ENCODE measurements around the gene CRHR1.
"Not testable (repeated sequence)": the region's sequence is repeated elsewhere in the genome, so short reads cannot be mapped to it uniquely, and the experiment has no call there.

CRHR1 gene

GRCh38 chr17:45847101-45847500, 63.0 kb downstream of the CRHR1 start:
- no peak for DNase-seq

DNA sequence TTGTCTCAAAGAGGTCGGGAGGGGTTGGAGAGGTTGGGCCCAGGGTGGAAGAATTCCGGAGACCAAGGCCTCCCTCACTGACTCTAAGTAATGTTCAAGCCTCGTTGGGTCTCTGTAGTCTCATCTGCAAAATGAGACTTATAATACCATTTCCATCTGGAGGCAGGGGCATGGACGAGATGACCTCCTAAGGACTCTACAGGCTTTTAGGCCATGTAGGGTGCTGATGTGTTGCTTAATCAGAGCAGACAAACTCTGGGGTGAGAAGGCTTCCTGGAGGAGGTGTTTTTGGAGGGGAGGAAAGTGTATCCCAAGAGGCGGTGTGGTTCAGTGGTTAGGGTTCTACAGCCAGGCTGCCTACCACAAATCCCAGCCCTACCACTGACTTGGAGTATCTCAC, 63.6 kb downstream of the CRHR1 start:
- no peak for DNase-seq

DNA sequence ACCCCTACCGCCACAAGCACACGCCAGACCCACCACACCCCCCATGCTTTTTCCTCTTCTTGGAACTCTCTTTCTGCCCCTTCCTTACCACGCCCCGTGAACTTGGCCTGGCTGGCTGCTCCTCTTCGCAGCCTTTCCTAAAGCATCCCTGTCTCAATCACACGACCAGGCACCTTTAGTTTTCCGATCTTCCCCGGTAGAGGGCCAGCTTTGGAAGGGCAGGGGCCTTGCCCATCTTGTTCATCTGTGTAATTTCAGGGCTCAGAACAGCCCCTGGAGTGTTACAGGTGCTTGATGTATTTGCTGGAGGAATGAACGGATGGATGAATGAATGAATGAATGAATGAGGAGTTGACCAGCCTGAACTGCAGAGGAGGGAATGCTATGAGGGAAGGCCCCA, 64.3 kb downstream of the CRHR1 start:
- DNase-seq, result no peak

- DNase-seq, result no peak
These were observed 64.9 kb downstream of the CRHR1 start for GRCh38 chr17:45848868-45849535.

DNA sequence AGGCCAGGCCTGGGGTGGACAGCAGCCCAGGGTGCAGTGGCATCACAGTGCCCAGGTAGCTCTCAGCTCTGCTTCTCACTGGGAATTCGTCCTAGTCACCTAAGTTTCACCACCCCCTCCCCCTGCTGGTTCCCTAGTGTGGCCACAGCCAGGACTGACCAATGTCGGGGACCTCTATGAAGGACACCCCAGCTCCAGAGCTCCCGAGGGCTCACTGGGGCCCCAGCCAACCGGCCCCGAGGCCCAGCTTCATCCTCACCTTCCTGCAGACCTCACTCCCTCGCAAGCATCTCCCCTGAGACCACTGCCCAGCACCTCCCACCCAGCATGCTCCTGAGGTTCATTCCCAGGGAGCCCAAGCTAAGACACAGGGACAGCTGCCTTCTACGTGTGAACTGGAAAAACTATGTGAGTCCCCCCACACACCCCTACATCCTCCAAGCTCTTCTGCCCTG, 65.4 kb downstream of the CRHR1 start:
- no peak for DNase-seq

DNA sequence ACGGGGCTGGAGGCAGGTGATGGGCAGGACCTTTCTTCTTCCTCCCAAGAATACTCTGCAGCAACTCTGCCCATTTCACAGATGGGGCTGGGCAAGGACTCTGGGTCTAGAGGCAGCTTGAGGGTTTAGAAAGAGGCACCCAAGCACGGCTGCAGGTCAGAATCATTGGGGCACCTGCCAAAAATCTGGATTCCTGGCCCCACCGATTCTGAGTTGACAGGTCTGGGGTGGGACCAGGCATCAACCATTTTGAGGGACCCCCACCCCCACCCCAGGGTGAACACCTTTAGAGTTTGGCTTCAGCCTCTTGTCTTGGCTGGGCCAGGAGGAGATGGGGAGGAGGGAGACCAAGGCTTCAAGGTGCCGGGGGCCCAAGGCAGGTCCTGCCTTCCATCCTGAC, 65.9 kb downstream of the CRHR1 start:
- no peak for DNase-seq

GRCh38 chr17:45850468-45850867, 66.3 kb downstream of the CRHR1 start:
- DNase-seq, result no peak

GRCh38 chr17:45851022-45851421, 66.9 kb downstream of the CRHR1 start:
- no peak for DNase-seq

DNA sequence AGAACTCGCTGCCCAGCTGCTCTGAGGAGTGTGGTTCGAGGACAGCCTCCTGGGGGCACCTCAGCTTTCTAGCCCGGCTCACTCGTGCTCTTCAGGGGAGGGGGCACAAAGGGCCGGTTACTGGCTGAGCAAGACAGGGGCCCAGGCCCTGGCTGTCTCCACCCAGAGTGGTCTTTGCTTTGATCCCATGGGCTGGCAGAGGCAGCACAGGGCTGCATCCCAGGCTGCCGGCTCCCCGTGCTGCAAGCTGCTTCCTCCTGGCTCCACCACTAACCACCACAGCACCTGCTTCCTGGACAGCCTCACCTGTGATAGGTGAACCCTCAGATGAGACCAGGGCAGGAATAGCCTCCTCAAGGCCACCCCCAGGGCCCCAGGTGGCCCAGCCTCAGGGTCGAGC, 67.3 kb downstream of the CRHR1 start:
- no peak for DNase-seq

GRCh38 chr17:45851873-45852272, 67.8 kb downstream of the CRHR1 start:
- DNase-seq, result no peak

DNA sequence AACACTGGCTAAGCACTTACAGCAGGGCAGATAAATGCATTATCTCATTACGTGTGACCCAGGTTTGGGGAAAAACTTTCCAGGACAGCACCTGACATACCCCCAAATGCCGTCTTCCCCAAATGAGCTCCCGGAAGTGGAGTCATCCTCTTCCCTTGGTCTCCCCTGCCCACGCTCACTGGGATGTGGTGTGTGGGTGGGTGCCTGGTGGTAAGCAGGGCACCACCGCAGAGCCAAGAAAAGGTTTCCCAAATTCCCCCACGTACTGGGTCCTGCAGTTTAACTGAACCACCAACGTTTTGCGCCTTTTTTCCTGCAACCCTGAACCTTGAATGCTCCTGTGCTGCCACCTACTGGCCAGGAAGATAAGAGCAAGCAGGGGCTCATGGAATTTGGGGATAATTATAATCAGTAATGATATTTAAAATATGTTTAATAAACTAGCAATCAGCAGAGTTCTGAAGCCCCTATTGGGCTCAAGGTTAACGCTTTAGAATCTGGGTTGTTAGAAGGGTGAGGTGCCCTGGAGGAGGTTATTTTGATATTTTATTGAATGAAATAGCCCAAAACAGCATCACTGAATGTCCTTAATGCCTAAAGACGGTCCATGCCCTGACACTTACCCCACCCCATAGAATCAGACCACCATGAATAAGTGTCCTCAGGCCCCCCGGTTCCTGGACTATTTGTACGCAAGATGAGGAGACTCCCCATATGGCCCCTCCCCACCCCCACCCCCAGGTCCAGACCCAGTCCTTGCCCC, 68.6 kb downstream of the CRHR1 start:
- DNase-seq, result peak; percentile 78

- no peak for DNase-seq
These were observed 70.1 kb downstream of the CRHR1 start for GRCh38 chr17:45854209-45854608.

DNA sequence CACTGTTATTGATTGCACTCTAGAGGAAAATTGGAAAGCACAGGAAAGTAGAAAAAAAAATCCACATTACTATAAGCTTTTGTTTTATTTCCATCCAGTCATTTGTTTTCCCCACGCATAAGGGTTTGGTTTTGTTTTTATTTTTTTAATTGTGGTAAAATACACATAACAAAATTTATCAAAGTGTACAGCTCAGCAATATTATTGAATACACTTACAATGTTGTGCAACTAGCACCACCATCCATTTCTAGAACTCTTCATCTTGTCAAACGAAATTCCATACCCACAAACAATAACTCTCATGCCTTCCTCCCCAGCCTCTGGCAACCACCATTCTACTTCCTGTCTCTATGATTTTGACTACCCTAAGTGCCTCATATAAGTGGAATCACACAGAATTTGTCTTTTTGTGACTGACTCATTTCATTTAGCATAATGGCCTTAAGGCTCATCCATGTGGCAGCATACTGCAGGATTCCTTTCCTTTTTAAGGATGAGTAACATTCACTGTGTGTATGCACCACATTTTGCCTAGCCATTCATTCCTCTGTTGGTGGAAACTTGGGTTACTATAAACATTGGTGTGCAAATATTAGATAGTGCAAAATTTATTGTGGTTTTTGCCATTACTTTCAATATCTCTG, 71.7 kb downstream of the CRHR1 start:
- DNase-seq, result no peak

GRCh38 chr17:45857977-45858708, 74.0 kb downstream of the CRHR1 start:
- no peak for DNase-seq

DNA sequence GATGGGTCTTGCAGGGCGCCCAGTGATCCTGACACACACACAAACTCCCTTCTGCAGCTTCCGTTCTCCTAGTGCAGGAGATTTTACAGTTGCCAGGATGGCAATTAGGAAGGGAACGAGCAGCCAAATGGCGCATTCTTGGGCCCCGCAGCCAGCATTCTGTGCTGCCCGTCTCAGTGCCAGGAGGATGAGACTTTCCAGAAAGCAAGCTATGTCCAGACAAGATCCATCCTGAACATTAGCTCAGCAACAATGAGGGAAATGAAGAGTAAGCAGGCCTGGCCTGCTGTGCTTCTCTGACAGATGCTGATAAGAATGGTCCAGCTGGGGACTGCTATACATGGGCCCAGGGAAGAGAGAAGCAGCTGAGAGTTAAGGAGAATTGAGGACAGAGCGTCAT, 77.0 kb downstream of the CRHR1 start:
- DNase-seq, result no peak

DNA sequence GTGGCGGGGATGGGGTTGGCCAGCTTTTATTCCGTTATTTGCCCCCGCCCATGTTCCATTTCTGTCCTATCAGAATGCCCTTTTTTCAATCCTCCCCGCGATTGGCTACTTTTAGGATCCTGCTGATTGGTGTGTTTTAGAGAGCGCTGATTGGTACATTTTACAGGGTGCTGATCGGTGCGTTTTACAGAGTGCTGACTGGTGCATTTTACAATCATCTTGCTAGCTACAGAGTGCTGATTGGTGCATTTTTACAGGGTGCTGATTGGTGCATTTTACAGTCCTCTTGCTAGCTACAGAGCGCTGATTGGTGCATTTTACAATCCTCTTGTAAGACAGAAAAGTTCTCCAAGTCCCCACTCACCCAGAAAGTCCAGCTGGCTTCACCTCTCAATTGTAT, 78.0 kb downstream of the CRHR1 start:
- DNase-seq, result not testable (repeated sequence)

GRCh38 chr17:45863857-45864654, 79.9 kb downstream of the CRHR1 start:
- DNase-seq, result no peak

DNA sequence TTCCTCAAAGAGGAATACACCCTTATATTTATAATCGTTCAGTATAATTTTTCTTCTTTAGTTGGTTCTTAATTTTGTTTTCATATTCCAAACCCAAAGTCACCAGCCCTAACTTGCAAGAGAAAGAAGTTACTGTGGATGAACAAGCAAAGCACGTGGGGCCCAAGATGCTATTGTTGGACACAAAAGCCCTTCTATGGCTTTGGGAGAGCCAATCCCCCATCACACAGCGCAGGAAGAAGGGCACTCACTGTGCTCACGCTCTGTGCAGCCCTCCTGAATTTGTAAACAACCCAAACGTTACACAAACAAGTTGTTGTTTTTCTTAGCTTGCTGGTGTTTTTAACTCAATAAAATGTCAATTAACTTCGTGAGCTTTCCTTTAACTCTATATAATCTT, 83.1 kb downstream of the CRHR1 start:
- DNase-seq, result no peak

GRCh38 chr17:45867702-45868101, 83.6 kb downstream of the CRHR1 start:
- DNase-seq, result no peak

DNA sequence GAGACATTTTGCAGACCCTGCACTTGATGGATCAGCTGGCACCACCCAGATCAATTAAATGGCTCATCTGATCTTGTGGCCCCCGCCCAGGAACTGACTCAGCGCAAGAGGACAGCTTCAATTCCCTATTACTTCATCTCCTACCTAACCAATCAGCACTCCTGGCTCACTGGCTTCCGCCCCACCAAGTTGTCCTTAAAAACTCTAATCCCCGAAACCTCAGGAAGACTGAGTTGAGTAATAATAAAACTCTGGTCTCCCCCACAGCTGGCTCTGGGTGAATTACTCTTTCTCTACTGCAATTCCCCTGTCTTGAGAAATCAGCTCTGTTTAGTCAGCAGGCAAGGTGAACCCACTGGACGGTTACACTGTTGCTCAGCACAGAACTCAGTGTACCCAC, 84.2 kb downstream of the CRHR1 start:
- DNase-seq, result no peak

GRCh38 chr17:45869676-45870341, 85.7 kb downstream of the CRHR1 start:
- peak; percentile 12 for DNase-seq
